Measurements from ENCODE around the gene TNPO1.

Gene TNPO1

DNA sequence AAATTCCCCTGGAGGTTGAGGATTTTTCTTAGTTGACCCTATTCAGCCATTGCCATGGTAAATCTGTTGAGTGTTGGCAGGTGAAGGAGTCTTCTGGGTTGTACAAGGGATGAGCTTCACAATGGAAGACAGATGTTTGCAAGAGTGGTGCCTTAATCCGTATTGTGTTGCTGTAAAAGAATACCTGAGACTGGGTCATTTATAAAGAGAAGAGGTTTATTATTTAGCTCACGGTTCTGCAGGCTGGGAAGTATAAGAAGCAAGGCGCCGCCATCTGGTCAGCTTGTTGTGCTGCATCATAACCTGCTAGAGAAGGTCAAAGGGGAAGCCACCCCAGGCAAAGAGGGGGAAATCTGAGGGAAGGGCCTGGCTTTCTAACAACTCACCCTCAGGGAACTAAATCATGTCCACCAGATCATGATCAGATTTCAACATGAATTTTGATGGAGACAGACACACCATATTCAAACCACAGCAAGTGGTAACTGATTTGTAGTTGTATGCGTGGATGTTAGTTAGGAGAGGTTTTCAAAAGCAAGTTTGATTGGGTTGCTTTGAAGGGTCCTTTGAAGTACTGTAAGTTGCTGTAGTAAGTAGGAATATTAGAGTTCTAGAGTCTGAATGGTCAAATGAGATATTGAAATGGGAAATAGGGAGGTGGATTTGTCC is 2.5 kb downstream of the TNPO1 start:
- DNase-seq = no peak

- DNase-seq = no peak
Observed at GRCh38 chr5:72821776-72822175, 5.3 kb downstream of the TNPO1 start.

DNA sequence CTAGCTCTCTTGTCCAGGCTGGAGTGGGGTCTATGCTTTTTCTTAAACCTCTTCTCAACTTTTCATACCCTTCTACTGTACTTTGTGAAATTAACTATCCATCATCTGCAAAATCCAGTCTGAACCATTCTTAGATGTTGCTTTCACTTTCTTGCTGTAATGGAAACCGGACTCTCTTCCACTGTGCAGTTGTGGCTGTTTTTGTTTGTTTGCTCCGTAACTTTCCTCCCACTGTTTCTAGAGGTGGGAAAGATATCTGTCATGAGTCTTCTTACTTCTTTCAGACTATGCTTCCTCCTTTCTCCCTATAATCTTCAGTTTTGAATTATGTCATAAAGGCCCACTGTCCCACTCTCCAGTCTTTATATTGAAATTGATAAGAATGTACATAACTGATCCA is 6.5 kb downstream of the TNPO1 start:
- no peak for DNase-seq

GRCh38 chr5:72829707-72830106 is 13.2 kb downstream of the TNPO1 start:
- no peak for DNase-seq

GRCh38 chr5:72830362-72830761 is 13.9 kb downstream of the TNPO1 start:
- DNase-seq = no peak

- DNase-seq = no peak
Observed at GRCh38 chr5:72831685-72832084, 15.2 kb downstream of the TNPO1 start.

GRCh38 chr5:72834924-72835323 is 18.5 kb downstream of the TNPO1 start:
- no peak for DNase-seq

- DNase-seq = no peak
Observed at GRCh38 chr5:72835633-72836032, 19.2 kb downstream of the TNPO1 start.

- DNase-seq = no peak
Observed at GRCh38 chr5:72836810-72837209, 20.3 kb downstream of the TNPO1 start.

DNA sequence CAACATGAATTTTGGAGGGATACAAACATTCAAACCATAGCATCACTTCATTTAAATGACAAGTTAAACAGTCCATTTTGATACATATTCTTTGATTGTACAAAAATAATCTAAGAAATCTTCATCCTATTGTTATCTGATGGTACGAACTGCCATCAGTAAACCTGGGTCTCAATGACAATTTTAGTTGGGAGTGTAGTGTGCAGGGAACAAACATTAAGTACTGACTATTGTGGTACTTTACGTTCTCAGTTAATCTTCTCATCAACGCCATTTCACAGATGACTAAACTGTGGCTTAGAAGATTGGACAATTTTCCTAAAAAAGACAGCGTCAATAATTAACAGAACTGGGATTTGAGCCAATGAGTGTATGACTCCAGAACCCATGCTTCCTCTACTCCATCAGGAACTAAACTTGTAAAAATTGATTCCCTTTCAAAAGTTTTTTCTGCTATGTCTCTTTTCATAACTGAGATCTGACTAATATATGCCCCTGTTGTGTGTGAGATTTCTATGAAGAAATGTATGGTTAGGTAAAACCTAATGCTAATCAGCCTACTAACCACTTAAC is 21.1 kb downstream of the TNPO1 start:
- no peak for DNase-seq

DNA sequence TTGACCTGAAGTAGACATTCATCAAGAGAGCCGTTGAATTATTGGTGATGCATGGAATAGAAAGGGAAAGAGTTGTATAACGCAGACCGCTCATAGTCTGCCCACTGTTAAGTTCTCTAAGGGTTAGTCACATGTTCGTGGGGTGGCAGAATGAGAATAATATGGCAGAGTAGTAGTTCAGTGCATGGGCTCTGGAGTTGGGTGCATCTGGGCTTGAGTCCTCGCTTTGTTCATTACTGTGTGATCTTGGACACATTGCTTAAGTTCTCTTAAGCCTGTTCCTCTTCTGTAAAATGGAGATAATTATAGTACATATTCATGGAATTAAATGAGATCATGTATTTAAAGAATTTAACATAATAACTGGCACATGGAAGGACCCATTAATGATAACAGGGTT is 23.6 kb downstream of the TNPO1 start:
- no peak for DNase-seq

GRCh38 chr5:72841756-72842535 is 25.5 kb downstream of the TNPO1 start:
- no peak for DNase-seq

DNA sequence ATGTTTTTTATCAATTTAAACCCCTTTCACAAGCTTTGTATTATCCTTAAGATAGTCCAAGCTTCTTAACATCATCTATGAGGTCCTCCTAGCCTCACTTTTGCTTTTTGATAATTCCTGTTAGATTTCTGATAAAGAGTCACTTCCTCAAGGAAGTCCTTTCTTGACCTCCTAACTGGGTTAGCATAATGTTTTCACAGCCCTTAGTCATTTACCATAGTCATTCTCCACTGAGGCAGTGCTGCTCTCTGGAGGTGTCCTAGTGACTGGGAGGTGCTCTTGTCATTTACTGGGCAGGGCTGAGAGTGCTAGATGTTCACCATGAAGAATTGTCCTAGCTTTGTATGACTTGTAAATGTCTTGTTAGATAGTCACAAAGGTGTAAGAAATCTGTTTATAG is 26.4 kb downstream of the TNPO1 start:
- no peak for DNase-seq

- no peak for DNase-seq
Observed at GRCh38 chr5:72844218-72844603, 27.8 kb downstream of the TNPO1 start.

- no peak for DNase-seq
Observed at GRCh38 chr5:72845889-72846288, 29.4 kb downstream of the TNPO1 start.

DNA sequence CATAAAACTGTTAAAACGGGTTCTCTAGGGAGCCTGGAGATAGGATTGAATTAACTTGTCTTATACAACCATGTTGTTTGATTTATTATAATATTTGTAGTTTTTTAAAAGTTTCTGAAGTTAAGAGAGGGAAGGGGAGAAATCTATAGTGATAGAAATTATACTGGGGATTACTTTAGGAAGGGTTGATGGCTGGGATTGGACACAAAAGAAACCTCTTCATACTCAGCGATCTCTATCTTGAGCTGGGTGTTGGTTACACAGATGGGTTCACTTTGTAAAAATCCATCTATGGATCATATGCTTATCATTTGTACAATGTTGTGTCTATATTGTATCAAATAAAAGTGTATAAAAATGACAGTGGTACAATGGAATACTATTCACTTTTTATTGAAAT is 30.0 kb downstream of the TNPO1 start:
- no peak for DNase-seq

GRCh38 chr5:72847439-72847838 is 31.0 kb downstream of the TNPO1 start:
- no peak for DNase-seq

- peak; percentile 51 for DNase-seq
Observed at GRCh38 chr5:72847989-72848473, 31.6 kb downstream of the TNPO1 start.

GRCh38 chr5:72848474-72849428 is 32.3 kb downstream of the TNPO1 start:
- no peak for DNase-seq

- no peak for DNase-seq
Observed at GRCh38 chr5:72849546-72849945, 33.1 kb downstream of the TNPO1 start.

DNA sequence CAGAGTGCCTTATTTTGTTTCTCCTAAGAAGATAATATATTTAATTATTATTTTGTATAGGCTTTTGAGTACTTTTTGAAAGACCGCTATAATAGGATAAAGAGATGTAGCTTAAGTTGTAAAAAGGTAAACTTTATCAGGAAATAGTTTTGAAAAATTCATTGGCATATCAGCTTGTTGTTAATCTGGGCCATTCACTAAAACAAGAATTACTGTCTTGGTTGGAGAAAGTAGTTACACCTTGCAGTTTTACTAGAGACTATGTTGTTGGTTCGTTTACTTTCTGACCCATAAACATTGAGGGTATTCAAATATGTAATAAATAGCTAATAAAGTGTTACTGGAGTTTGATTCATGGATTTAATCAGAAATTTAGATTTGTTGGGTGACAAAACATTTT is 33.7 kb downstream of the TNPO1 start:
- DNase-seq = no peak

- DNase-seq = no peak
Observed at GRCh38 chr5:72852356-72852755, 35.9 kb downstream of the TNPO1 start.

- DNase-seq = no peak
Observed at GRCh38 chr5:72854419-72854818, 38.0 kb downstream of the TNPO1 start.
